HCT116 (cell line): ENCODE data around the gene CAPN15. TPM values are rescaled to one million over a fixed set of nuclear protein-coding genes. Genes with fewer than 3 reads are reported as not detected.

Experiments
- ATAC-seq: fragments of 200-7000 bp; cut with Tn5 transposase; 2 replicates; pipeline ENCODE4 v1.9.1; 2020; ENCODE audit warnings: mild to moderate bottlenecking, moderate library complexity
- BruUV-seq: library from RNA; stranded (reverse); fragments of 400-500 nt; replicated peaks from 2 replicates; lab custom pipeline; 2021; lab: Mats Ljungman, UMichigan
- CTCF ChIA-PET: fragments of 300-600 bp; sonication (Branson Sonifier 250); formaldehyde crosslinking; loops from one replicate; lab custom pipeline; 2021; ENCODE audit warnings: antibody characterized with exemption; lab: Charles Lee
- POLR2A ChIA-PET: fragments of 300-600, 350-600 bp; sonication (Branson Sonifier 250); formaldehyde crosslinking; loops from one replicate; lab custom pipeline; 2021; ENCODE audit warnings: antibody characterized with exemption; lab: Charles Lee
- RAD21 ChIA-PET, 2 experiments: fragments of 300-600 bp; sonication (Branson Sonifier 250); formaldehyde crosslinking; loops; one replicate each; lab custom pipeline; 2023; ENCODE audit warnings: low total read pairs in 2 of 2; ENCODE audit not compliant: uncharacterized antibody in 2 of 2, unreplicated experiment in 2 of 2, low non-redundant PET in 1 of 2; lab: Charles Lee
- DNase-seq: peaks from one replicate; pipeline ENCODE4 v3.0.0-alpha.2; 2010; ENCODE audit warnings: low read depth, low spot score
- H2AFZ ChIP-seq: fragments of 200-600 bp; shearing (Covaris generic), sonication (generic); 2 replicates; pipeline ENCODE4 v1.6.1; 2017; ENCODE audit warnings: low read depth, mixed run types, mixed read lengths, antibody characterized with exemption, low read length; ENCODE audit not compliant: poor library complexity, severe bottlenecking
- H3K27ac ChIP-seq: 2 replicates; pipeline ENCODE4 v1.5.1; 2012; ENCODE audit warnings: low read depth, low read length
- H3K27me3 ChIP-seq: fragments of 200-600 bp; sonication (generic); 2 replicates; pipeline ENCODE4 v1.6.1; 2016; ENCODE audit warnings: mixed run types, low read length, mixed read lengths; ENCODE audit not compliant: insufficient read depth
- H3K36me3 ChIP-seq, 2 experiments: fragments of 200-500 bp in 1 of 2; fragments of 200-600 bp in 1 of 2; sonication (Bioruptor generic) in 1 of 2; sonication (generic) in 1 of 2; 2 replicates each; pipeline versions ENCODE4 v1.5.1 to v1.6.1; 2014 to 2016; ENCODE audit warnings: low read length in 2 of 2, inconsistent platforms in 1 of 2, mixed read lengths in 1 of 2, mixed run types in 1 of 2; ENCODE audit not compliant: insufficient read depth in 2 of 2, control insufficient read depth in 1 of 2
- H3K4me1 ChIP-seq, 2 experiments: fragments of 200-600 bp in 1 of 2; sonication (generic) in 1 of 2; 2 replicates each; pipeline versions ENCODE4 v1.5.1 to v1.6.1; 2012 to 2017; ENCODE audit warnings: low read length in 2 of 2, inconsistent platforms in 1 of 2, mild to moderate bottlenecking in 1 of 2, mixed read lengths in 1 of 2, mixed run types in 1 of 2, moderate library complexity in 1 of 2; ENCODE audit not compliant: insufficient read depth in 2 of 2, control insufficient read depth in 1 of 2
- H3K4me2 ChIP-seq: fragments of 200-600 bp; sonication (generic); 2 replicates; pipeline ENCODE4 v1.6.1; 2017; ENCODE audit warnings: mixed run types, low read length, mixed read lengths
- H3K4me3 ChIP-seq, 2 experiments: fragments of 200-600 bp in 1 of 2; sonication (generic) in 1 of 2; replicated peaks in 1 of 2; 2 replicates each; pipeline ENCODE4 v1.5.1; 2011 to 2016; ENCODE audit warnings: low read length in 2 of 2, control low read depth in 1 of 2, low read depth in 1 of 2, mild to moderate bottlenecking in 1 of 2, mixed read lengths in 1 of 2, mixed run types in 1 of 2
- H3K79me2 ChIP-seq: fragments of 200-600 bp; sonication (generic); 2 replicates; pipeline ENCODE4 v1.6.1; 2017; ENCODE audit warnings: mild to moderate bottlenecking, mixed run types, low read length, moderate library complexity, mixed read lengths; ENCODE audit not compliant: insufficient read depth
- H3K9ac ChIP-seq: fragments of 200-600 bp; sonication (generic); 2 replicates; pipeline ENCODE4 v1.6.1; 2016; ENCODE audit warnings: low read length, mixed read lengths
- H3K9me2 ChIP-seq: fragments of 200-600 bp; sonication (generic), shearing (Covaris generic); 2 replicates; pipeline ENCODE4 v1.6.1; 2017; ENCODE audit warnings: mixed run types, mild to moderate bottlenecking, moderate library complexity; ENCODE audit not compliant: insufficient read depth
- H3K9me3 ChIP-seq, 2 experiments: fragments of 200-500 bp in 1 of 2; fragments of 200-600 bp in 1 of 2; sonication (Bioruptor generic) in 1 of 2; sonication (generic) in 1 of 2; 2 replicates each; pipeline ENCODE4 v1.6.1; 2014 to 2017; ENCODE audit warnings: low read length in 2 of 2, mixed read lengths in 2 of 2, inconsistent platforms in 1 of 2, low read depth in 1 of 2, mild to moderate bottlenecking in 1 of 2, mixed run types in 1 of 2, moderate library complexity in 1 of 2; ENCODE audit not compliant: control insufficient read depth in 1 of 2, insufficient read depth in 1 of 2
- H4K20me1 ChIP-seq: fragments of 200-600 bp; sonication (generic), shearing (Covaris generic); 2 replicates; pipeline ENCODE4 v1.6.1; 2017; ENCODE audit warnings: mixed run types, mild to moderate bottlenecking, moderate library complexity; ENCODE audit not compliant: insufficient read depth
- ATF3 ChIP-seq: IDR thresholded peaks from 2 replicates; pipeline ENCODE4 v1.6.1; 2012
- CBX3 ChIP-seq: IDR thresholded peaks from 2 replicates; pipeline ENCODE4 v1.6.1; 2012; ENCODE audit warnings: low read depth
- CEBPB ChIP-seq: IDR thresholded peaks from 2 replicates; pipeline ENCODE4 v1.6.1; 2012; ENCODE audit warnings: low read depth
- EZH2phosphoT487 ChIP-seq: fragments of 200-600 bp; IDR thresholded peaks from 2 replicates; pipeline ENCODE4 v1.6.1; 2018; ENCODE audit warnings: antibody characterized with exemption, borderline replicate concordance
- FOSL1 ChIP-seq: IDR thresholded peaks from 2 replicates; pipeline ENCODE4 v1.6.1; 2012; ENCODE audit warnings: low read depth
- JUND ChIP-seq: IDR thresholded peaks from 2 replicates; pipeline ENCODE4 v1.6.1; 2012
- MAX ChIP-seq: IDR thresholded peaks from 2 replicates; pipeline ENCODE4 v1.6.1; 2012
- POLR2A ChIP-seq: IDR thresholded peaks from 2 replicates; pipeline ENCODE4 v1.7.0; 2011; ENCODE audit warnings: borderline replicate concordance; ENCODE audit not compliant: insufficient read depth, insufficient read length; ENCODE audit errors: extremely low read depth
- POLR2AphosphoS5 ChIP-seq: IDR thresholded peaks from 2 replicates; pipeline ENCODE4 v1.6.1; 2011; ENCODE audit warnings: mild to moderate bottlenecking, low read depth, low read length, moderate library complexity
- RAD21 ChIP-seq: IDR thresholded peaks from 2 replicates; pipeline ENCODE4 v1.6.1; 2012; ENCODE audit warnings: low read depth, mild to moderate bottlenecking
- TCF7L2 ChIP-seq: IDR thresholded peaks from 2 replicates; pipeline ENCODE4 v1.7.0; 2011; ENCODE audit warnings: borderline replicate concordance, inconsistent platforms; ENCODE audit not compliant: insufficient read depth, insufficient read length; ENCODE audit errors: extremely low read depth
- YY1 ChIP-seq: IDR thresholded peaks from 2 replicates; pipeline ENCODE4 v1.6.1; 2011; ENCODE audit warnings: low read length, low read depth, moderate library complexity, mild to moderate bottlenecking; ENCODE audit not compliant: insufficient replicate concordance; ENCODE audit errors: extremely low read depth
- ZFX ChIP-seq: fragments of 450-650 bp; IDR thresholded peaks from 2 replicates; pipeline ENCODE4 v1.6.1; 2017
- ZNF274 ChIP-seq: fragments of 200-500 bp; sonication (Bioruptor generic); IDR thresholded peaks from 2 replicates; pipeline ENCODE4 v1.6.1; 2014; ENCODE audit warnings: mild to moderate bottlenecking, low read depth, low read length, inconsistent platforms
- intact Hi-C: fragments of 100-400 bp; cut with micrococcal nuclease; formaldehyde crosslinking; loops from 2 replicates; pipeline ENCODE4 v1.10.0; 2022
- total RNA-seq: library from RNA; stranded (reverse); gene quantifications from one replicate; pipeline ENCODE4 v1.2.1, GENCODE V29; 2021; ENCODE audit not compliant: unreplicated experiment

The CAPN15 gene
- total RNA-seq, 1 experiment from 2014 or later, result 39.0 TPM

- no peaks in the 10 kb centered on the region for H3K9me3 ChIP-seq
- ATAC-seq, result no peak
- H3K27ac ChIP-seq, result no peak overlapping the region
- no peak overlapping the region for H3K4me2 ChIP-seq
- TF ChIP-seq POLR2A, result no peak
- TF ChIP-seq EZH2phosphoT487, result no peak
- TF ChIP-seq ZNF274, result no peak
- TF ChIP-seq YY1, result no peak
- TF ChIP-seq CEBPB, result no peak
- no peak for TF ChIP-seq TCF7L2
- ChIA-PET CTCF (no interaction called here), POLR2A (no interaction called here), RAD21 (no interaction called here)
- no TSS peak for BruUV-seq
- H3K9ac ChIP-seq, result no peak overlapping the region
- no peak for DNase-seq
- H3K4me3 ChIP-seq, result no peak overlapping the region
- H3K36me3 ChIP-seq, result no peaks in the 10 kb centered on the region
- H3K79me2 ChIP-seq, result no peaks in the 10 kb centered on the region
- no peaks in the 10 kb centered on the region for H3K27me3 ChIP-seq
- H3K9me2 ChIP-seq, result no peaks in the 10 kb centered on the region
- intact Hi-C loops, result no loop called here
- H4K20me1 ChIP-seq, result no peaks in the 10 kb centered on the region
- no peak overlapping the region for H2AFZ ChIP-seq
- no peaks in the 10 kb centered on the region for H3K4me1 ChIP-seq
These were observed 24.7 kb downstream of the CAPN15 start for GRCh38 chr16:552171-552570.

- no peaks in the 10 kb centered on the region for H3K36me3 ChIP-seq
- H3K4me2 ChIP-seq, result no peak overlapping the region
- H3K9me2 ChIP-seq, result no peaks in the 10 kb centered on the region
- no peak overlapping the region for H2AFZ ChIP-seq
- BruUV-seq, result no TSS peak
- intact Hi-C loops, result no loop called here
- H3K9me3 ChIP-seq, result no peaks in the 10 kb centered on the region
- POLR2A ChIA-PET, result no interaction called here
- CTCF ChIA-PET, result no interaction called here
- no peaks in the 10 kb centered on the region for H3K79me2 ChIP-seq
- DNase-seq, result no peak
- no peak for ATAC-seq
- no peaks in the 10 kb centered on the region for H4K20me1 ChIP-seq
- H3K27ac ChIP-seq, result no peak overlapping the region
- RAD21 ChIA-PET, result no interaction called here
- no peaks in the 10 kb centered on the region for H3K4me1 ChIP-seq
- no peak overlapping the region for H3K9ac ChIP-seq
- H3K4me3 ChIP-seq, result no peak overlapping the region
- TF ChIP-seq ZFX (no peak), ATF3 (no peak), POLR2A (no peak), MAX (no peak), CBX3 (no peak), POLR2AphosphoS5 (no peak), EZH2phosphoT487 (no peak), JUND (no peak), RAD21 (no peak), FOSL1 (no peak)
- no peaks in the 10 kb centered on the region for H3K27me3 ChIP-seq
These were observed 26.2 kb downstream of the CAPN15 start for GRCh38 chr16:553601-554296.
